Natural killer cell (primary cell): Measurements from ENCODE around the gene COG1. TPM values are rescaled to one million over a fixed set of nuclear protein-coding genes. Genes with fewer than 3 reads are reported as not detected.
A peak's percentile ranks its signal among the peaks of the same experiment; 100 is the strongest.

ENCODE experiments used
- ATAC-seq, 3 donors: fragments of 150-1000 bp in 2 of 3; fragments of 200-7000 bp in 1 of 3; cut with Tn5 transposase; 1 replicate in 1 of 3; 2 replicates in 2 of 3; pipeline ENCODE4 v1.10.0; 2021; ENCODE audit warnings: mild to moderate bottlenecking in 2 of 3, moderate library complexity in 2 of 3
- DNase-seq, 2 donors: peaks; one replicate each; pipeline versions ENCODE4 v3.0.0 to v3.0.0-alpha.2; 2013 to 2021; ENCODE audit warnings: mixed read lengths in 1 of 2
- H3K27ac ChIP-seq: one replicate; pipeline ENCODE4 v1.5.1; 2013; ENCODE audit warnings: mild to moderate bottlenecking, low read length
- H3K27me3 ChIP-seq: one replicate; pipeline ENCODE4 v1.6.1; 2013; ENCODE audit warnings: low read length; ENCODE audit not compliant: control insufficient read depth, insufficient read depth
- H3K36me3 ChIP-seq: one replicate; pipeline ENCODE4 v1.6.1; 2013; ENCODE audit warnings: low read length; ENCODE audit not compliant: control insufficient read depth, insufficient read depth
- H3K4me1 ChIP-seq: one replicate; pipeline ENCODE4 v1.6.1; 2013; ENCODE audit warnings: low read length; ENCODE audit not compliant: control insufficient read depth, insufficient read depth
- H3K4me3 ChIP-seq: one replicate; pipeline ENCODE4 v1.5.1; 2013; ENCODE audit warnings: low read length
- H3K9me3 ChIP-seq: one replicate; pipeline ENCODE4 v1.6.1; 2013; ENCODE audit warnings: low read length; ENCODE audit not compliant: control insufficient read depth, insufficient read depth
- H3K27ac Mint-ChIP-seq, 2 donors: one replicate each; pipeline ENCODE4 v1.8.0; 2022; ENCODE audit warnings: mild to moderate bottlenecking in 2 of 2, mixed read lengths in 2 of 2, moderate library complexity in 1 of 2
- H3K27me3 Mint-ChIP-seq, 2 donors: one replicate each; pipeline ENCODE4 v1.8.0; 2022; ENCODE audit warnings: low read depth in 2 of 2, mixed read lengths in 2 of 2
- H3K36me3 Mint-ChIP-seq: one replicate; pipeline ENCODE4 v1.8.0; 2022; ENCODE audit warnings: mixed read lengths
- H3K4me1 Mint-ChIP-seq, 2 donors: one replicate each; pipeline ENCODE4 v1.8.0; 2022; ENCODE audit warnings: mixed read lengths in 2 of 2
- H3K4me3 Mint-ChIP-seq: one replicate; pipeline ENCODE4 v1.8.0; 2022; ENCODE audit warnings: mild to moderate bottlenecking, moderate library complexity, mixed read lengths
- H3K9me3 Mint-ChIP-seq, 2 donors: one replicate each; pipeline ENCODE4 v1.8.0; 2022; ENCODE audit warnings: mixed read lengths in 2 of 2
- CTCF ChIP-seq: fragments of 200-600 bp; IDR thresholded peaks from one replicate; pipeline ENCODE4 v1.8.0; 2022; ENCODE audit warnings: antibody characterized with exemption
- WGBS: methylation state at CpG from one replicate; pipeline ENCODE4 v1.1.7; 2013; ENCODE audit warnings: missing lambda C conversion rate; ENCODE audit not compliant: insufficient coverage; 5-methylcytosine and 5-hydroxymethylcytosine counted together
- intact Hi-C: fragments of 100-400 bp; cut with micrococcal nuclease; formaldehyde crosslinking; loops from one replicate; pipeline ENCODE4 v1.14.2; 2022
- total RNA-seq, 4 donors: library from RNA; stranded (reverse); fragments of 120-200 nt in 1 of 4; gene quantifications; one replicate each; pipeline versions ENCODE4 v1.2.3 to v1.2.4, GENCODE V29; 2013 to 2022

The COG1 gene
- total RNA-seq, 3 donors from 2014 or later (not counting 1 experiment from before 2014, with no cell fraction given) = 64.1 to 73.2 (median 68.3) TPM

GRCh38 chr17:73197161-73197560 lies 4.3 kb downstream of the COG1 start:
- no peak overlapping the region for H3K27ac ChIP-seq
- no peak for DNase-seq
- ATAC-seq = no peak
- no peaks in the 10 kb centered on the region for H3K9me3 ChIP-seq
- H3K27me3 Mint-ChIP-seq = no peaks in the 10 kb centered on the region
- H3K27ac Mint-ChIP-seq = peak overlapping the region; percentile 6 to 60
- intact Hi-C loops = no loop called here
- H3K36me3 ChIP-seq = peaks cover 52% of the 10 kb centered on the region
- H3K4me3 ChIP-seq = no peak overlapping the region
- H3K4me1 Mint-ChIP-seq = peaks cover 20 to 30% of the 10 kb centered on the region in 2 donors
- H3K4me1 ChIP-seq = peaks cover 8% of the 10 kb centered on the region
- H3K27me3 ChIP-seq = no peaks in the 10 kb centered on the region
- H3K36me3 Mint-ChIP-seq = peaks cover 18% of the 10 kb centered on the region
- no peaks in the 10 kb centered on the region for H3K9me3 Mint-ChIP-seq
- WGBS = 80% methylated on average over 5 of the region's 5 CpGs
- no peak overlapping the region for H3K4me3 Mint-ChIP-seq
- no peak for TF ChIP-seq CTCF

- no peaks in the 10 kb centered on the region for H3K27me3 Mint-ChIP-seq
- peaks cover 18% of the 10 kb centered on the region for H3K36me3 Mint-ChIP-seq
- H3K4me1 ChIP-seq = peaks cover 7% of the 10 kb centered on the region
- H3K4me3 Mint-ChIP-seq = no peak overlapping the region
- H3K27ac ChIP-seq = no peak overlapping the region
- ATAC-seq (no peak), DNase-seq (no peak)
- no peak overlapping the region for H3K4me3 ChIP-seq
- no peak for TF ChIP-seq CTCF
- WGBS = 98% methylated on average over 9 of the region's 9 CpGs
- no peaks in the 10 kb centered on the region for H3K9me3 Mint-ChIP-seq
- peak overlapping the region in 1 of 2 donors; percentile 6 for H3K27ac Mint-ChIP-seq
- no peaks in the 10 kb centered on the region for H3K27me3 ChIP-seq
- intact Hi-C loops = no loop called here
- H3K36me3 ChIP-seq = peaks cover 64% of the 10 kb centered on the region
- no peaks in the 10 kb centered on the region for H3K9me3 ChIP-seq
- H3K4me1 Mint-ChIP-seq = peaks cover 25 to 38% of the 10 kb centered on the region in 2 donors
These were observed 5.5 kb downstream of the COG1 start for GRCh38 chr17:73198201-73198929.

- no peak for TF ChIP-seq CTCF
- H3K27ac ChIP-seq = no peak overlapping the region
- H3K4me1 Mint-ChIP-seq = peaks cover 25 to 38% of the 10 kb centered on the region in 2 donors
- ATAC-seq (no peak), DNase-seq (no peak)
- H3K27ac Mint-ChIP-seq = no peak overlapping the region
- no peaks in the 10 kb centered on the region for H3K27me3 ChIP-seq
- H3K4me3 Mint-ChIP-seq = no peak overlapping the region
- no peaks in the 10 kb centered on the region for H3K9me3 ChIP-seq
- H3K4me3 ChIP-seq = no peak overlapping the region
- H3K36me3 Mint-ChIP-seq = peaks cover 18% of the 10 kb centered on the region
- no peaks in the 10 kb centered on the region for H3K9me3 Mint-ChIP-seq
- H3K36me3 ChIP-seq = peaks cover 68% of the 10 kb centered on the region
- no peaks in the 10 kb centered on the region for H3K27me3 Mint-ChIP-seq
- intact Hi-C loops = no loop called here
- 99% methylated on average over 6 of the region's 7 CpGs for WGBS
- H3K4me1 ChIP-seq = peaks cover 5% of the 10 kb centered on the region
These were observed 6.0 kb downstream of the COG1 start for GRCh38 chr17:73198930-73199260.
